Smooth muscle cell (in vitro differentiated cells): ENCODE data around the gene HID1. TPM values are rescaled to one million over a fixed set of nuclear protein-coding genes. Genes with fewer than 3 reads are reported as not detected.
"Not testable (repeated sequence)": the region's sequence is repeated elsewhere in the genome, so short reads cannot be mapped to it uniquely, and the experiment has no call there.

Source experiments
- DNase-seq: peaks from one replicate; lab custom pipeline; 2025; ENCODE audit not compliant: unreplicated experiment; lab: John Stamatoyannopoulos, UW
- H2AFZ ChIP-seq: fragments of 200-600 bp; sonication (generic); 2 replicates; pipeline ENCODE4 v1.6.0; 2016; ENCODE audit warnings: antibody characterized with exemption, low read depth, mild to moderate bottlenecking
- H3F3A ChIP-seq: fragments of 200-600 bp; sonication (generic); 2 replicates; pipeline ENCODE4 v1.6.0; 2017; ENCODE audit warnings: antibody characterized with exemption, low read depth
- H3K27ac ChIP-seq: fragments of 200-600 bp; sonication (generic); 2 replicates; pipeline ENCODE4 v1.5.1; 2016; ENCODE audit warnings: low read depth, mild to moderate bottlenecking
- H3K27me3 ChIP-seq: fragments of 200-600 bp; sonication (generic); 2 replicates; pipeline ENCODE4 v1.6.1; 2016; ENCODE audit warnings: low read depth, mild to moderate bottlenecking
- H3K36me3 ChIP-seq: fragments of 200-600 bp; sonication (generic); 2 replicates; pipeline ENCODE4 v1.5.1; 2016; ENCODE audit warnings: low read depth
- H3K4me1 ChIP-seq: fragments of 200-600 bp; sonication (generic); 2 replicates; pipeline ENCODE4 v1.5.1; 2016; ENCODE audit warnings: low read depth
- H3K4me2 ChIP-seq: fragments of 200-600 bp; sonication (generic); 2 replicates; pipeline ENCODE4 v1.6.0; 2016; ENCODE audit warnings: mild to moderate bottlenecking
- H3K4me3 ChIP-seq: fragments of 200-600 bp; sonication (generic); 2 replicates; pipeline ENCODE4 v1.5.1; 2016; ENCODE audit warnings: mild to moderate bottlenecking
- H3K79me2 ChIP-seq: fragments of 200-600 bp; sonication (generic); 2 replicates; pipeline ENCODE4 v1.6.0; 2016; ENCODE audit warnings: low read depth, mild to moderate bottlenecking
- H3K9ac ChIP-seq: fragments of 200-600 bp; sonication (generic); 2 replicates; pipeline ENCODE4 v1.6.0; 2016; ENCODE audit warnings: low read depth
- H3K9me3 ChIP-seq: fragments of 200-600 bp; sonication (generic); replicated peaks from 2 replicates; pipeline ENCODE4 v1.5.1; 2016; ENCODE audit warnings: low read depth
- H4K20me1 ChIP-seq: fragments of 200-600 bp; sonication (generic); 2 replicates; pipeline ENCODE4 v1.6.0; 2016; ENCODE audit warnings: low read depth
- WGBS: methylation state at CpG from one replicate; pipeline ENCODE4 v1.1.7; 2016; ENCODE audit warnings: low lambda C conversion rate; 5-methylcytosine and 5-hydroxymethylcytosine counted together
- polyA plus RNA-seq: library from polyadenylated mRNA; unstranded; fragments of >200 nt; fragmentation: Nextera tagmentation; extraction: Ambion mirVana; gene quantifications from 2 replicates; pipeline ENCODE4 v1.2.1, GENCODE V29; 2016
- total RNA-seq: library from RNA; depleted of rRNA; stranded (reverse); fragments of >200 nt; gene quantifications from 2 replicates; pipeline ENCODE4 v1.2.3, GENCODE V29; 2014
- TF ChIP-seq, protein P1 (sequence below): fragments of 200-600 bp; sonication (generic); IDR thresholded peaks from 2 replicates; pipeline ENCODE4 v1.5.1; 2017; ENCODE audit warnings: borderline replicate concordance, mild to moderate bottlenecking, antibody characterized with exemption; ENCODE audit not compliant: insufficient read depth, poor library complexity, severe bottlenecking

Gene HID1
- total and polyA plus RNA-seq, 2 experiments from 2014 or later: 3.3 to 8.8 TPM

DNA sequence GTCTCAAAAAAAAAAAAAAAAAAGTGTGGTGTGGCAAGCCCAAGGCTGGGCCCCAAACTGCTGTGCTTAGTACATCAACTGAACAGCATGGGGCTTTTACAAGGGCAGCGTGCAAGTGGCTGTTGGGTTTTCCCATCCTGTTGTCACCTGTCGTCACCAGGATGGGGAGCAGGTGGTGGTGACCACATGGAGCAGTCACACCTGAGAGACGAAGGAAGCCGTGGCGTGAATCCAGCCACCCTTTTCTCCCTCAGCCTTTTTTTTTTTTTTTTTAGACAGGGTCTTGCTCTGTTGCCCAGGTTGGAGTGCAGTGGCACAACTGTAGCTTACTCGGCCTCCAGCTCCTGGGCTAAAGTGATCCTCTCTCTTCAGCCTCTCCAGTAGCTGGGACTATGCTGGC, 35.8 kb upstream of the HID1 start:
- no peaks in the 10 kb centered on the region for H3K79me2 ChIP-seq
- H3K4me1 ChIP-seq: peaks cover 11% of the 10 kb centered on the region
- H3K9ac ChIP-seq: no peak overlapping the region
- no peaks in the 10 kb centered on the region for H3K36me3 ChIP-seq
- no peak overlapping the region for H2AFZ ChIP-seq
- H3K27ac ChIP-seq: no peak overlapping the region
- no peak for DNase-seq
- no peaks in the 10 kb centered on the region for H3K27me3 ChIP-seq
- no peaks in the 10 kb centered on the region for H4K20me1 ChIP-seq
- no peaks in the 10 kb centered on the region for H3K9me3 ChIP-seq
- TF ChIP-seq, protein P1, sequence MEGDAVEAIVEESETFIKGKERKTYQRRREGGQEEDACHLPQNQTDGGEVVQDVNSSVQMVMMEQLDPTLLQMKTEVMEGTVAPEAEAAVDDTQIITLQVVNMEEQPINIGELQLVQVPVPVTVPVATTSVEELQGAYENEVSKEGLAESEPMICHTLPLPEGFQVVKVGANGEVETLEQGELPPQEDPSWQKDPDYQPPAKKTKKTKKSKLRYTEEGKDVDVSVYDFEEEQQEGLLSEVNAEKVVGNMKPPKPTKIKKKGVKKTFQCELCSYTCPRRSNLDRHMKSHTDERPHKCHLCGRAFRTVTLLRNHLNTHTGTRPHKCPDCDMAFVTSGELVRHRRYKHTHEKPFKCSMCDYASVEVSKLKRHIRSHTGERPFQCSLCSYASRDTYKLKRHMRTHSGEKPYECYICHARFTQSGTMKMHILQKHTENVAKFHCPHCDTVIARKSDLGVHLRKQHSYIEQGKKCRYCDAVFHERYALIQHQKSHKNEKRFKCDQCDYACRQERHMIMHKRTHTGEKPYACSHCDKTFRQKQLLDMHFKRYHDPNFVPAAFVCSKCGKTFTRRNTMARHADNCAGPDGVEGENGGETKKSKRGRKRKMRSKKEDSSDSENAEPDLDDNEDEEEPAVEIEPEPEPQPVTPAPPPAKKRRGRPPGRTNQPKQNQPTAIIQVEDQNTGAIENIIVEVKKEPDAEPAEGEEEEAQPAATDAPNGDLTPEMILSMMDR: no peak
- H3F3A ChIP-seq: peaks cover 24% of the 10 kb centered on the region
- WGBS: 94% methylated on average over 6 of the region's 6 CpGs
- no peak overlapping the region for H3K4me3 ChIP-seq
- no peak overlapping the region for H3K4me2 ChIP-seq

DNA sequence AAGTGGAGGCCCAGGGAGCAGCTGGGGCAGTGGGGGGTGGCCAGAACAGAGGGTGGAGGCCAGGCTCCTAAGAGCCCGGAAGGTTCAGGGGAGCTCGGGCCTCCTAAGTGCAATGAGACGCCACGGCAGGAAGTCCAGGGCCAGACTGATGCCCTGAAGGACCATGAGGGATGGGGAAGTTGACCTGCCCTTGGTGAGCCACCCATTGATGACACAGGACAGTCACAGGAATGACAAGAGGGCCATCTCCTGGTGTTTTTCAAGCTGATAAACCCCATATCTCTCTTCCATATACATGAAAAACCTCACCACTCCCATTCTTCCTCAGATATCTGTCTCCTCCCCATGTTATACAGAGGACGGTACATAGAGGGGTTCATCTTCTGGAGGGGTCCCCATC, 34.1 kb upstream of the HID1 start:
- Histone ChIP-seq H3K27me3 (no peaks in the 10 kb centered on the region), H3K79me2 (no peaks in the 10 kb centered on the region), H3K4me2 (no peak overlapping the region), H2AFZ (no peak overlapping the region), H3K9ac (no peak overlapping the region), H3K4me3 (no peak overlapping the region), H4K20me1 (peaks cover 5% of the 10 kb centered on the region), H3K27ac (no peak overlapping the region), H3K36me3 (no peaks in the 10 kb centered on the region), H3F3A (peaks cover 18% of the 10 kb centered on the region), H3K9me3 (no peaks in the 10 kb centered on the region), H3K4me1 (peaks cover 4% of the 10 kb centered on the region)
- TF ChIP-seq, protein P1: no peak
- no peak for DNase-seq
- WGBS: 98% methylated on average over 5 of the region's 5 CpGs

DNA sequence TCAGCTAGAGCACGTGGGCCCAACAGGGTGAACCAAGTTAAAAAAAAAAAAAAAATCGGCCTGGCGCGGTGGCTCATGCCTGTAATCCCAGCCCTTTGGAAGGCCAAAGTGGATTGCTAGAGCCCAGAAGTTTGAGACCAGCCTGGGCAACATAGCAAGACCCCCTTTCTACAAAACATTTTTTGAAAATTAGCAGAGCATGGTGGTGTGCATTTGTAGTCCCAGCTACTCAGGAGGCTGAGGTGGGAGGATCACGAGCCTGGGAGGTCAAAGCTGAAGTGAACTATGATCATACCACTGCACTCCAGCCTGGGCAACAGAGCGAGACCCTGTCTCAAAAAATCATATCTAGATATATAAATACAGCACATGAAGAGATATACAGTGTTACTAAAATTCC, 33.5 kb upstream of the HID1 start:
- 99% methylated on average over 6 of the region's 6 CpGs for WGBS
- H3K9me3 ChIP-seq, H3K4me3 ChIP-seq, H3K36me3 ChIP-seq, H3K27me3 ChIP-seq, H3K9ac ChIP-seq, H3K79me2 ChIP-seq, H3K4me2 ChIP-seq, H2AFZ ChIP-seq, H3K4me1 ChIP-seq, DNase-seq, H3K27ac ChIP-seq: not testable (repeated sequence)
- Histone ChIP-seq H3F3A (peaks cover 13% of the 10 kb centered on the region), H4K20me1 (peaks cover 11% of the 10 kb centered on the region)

DNA sequence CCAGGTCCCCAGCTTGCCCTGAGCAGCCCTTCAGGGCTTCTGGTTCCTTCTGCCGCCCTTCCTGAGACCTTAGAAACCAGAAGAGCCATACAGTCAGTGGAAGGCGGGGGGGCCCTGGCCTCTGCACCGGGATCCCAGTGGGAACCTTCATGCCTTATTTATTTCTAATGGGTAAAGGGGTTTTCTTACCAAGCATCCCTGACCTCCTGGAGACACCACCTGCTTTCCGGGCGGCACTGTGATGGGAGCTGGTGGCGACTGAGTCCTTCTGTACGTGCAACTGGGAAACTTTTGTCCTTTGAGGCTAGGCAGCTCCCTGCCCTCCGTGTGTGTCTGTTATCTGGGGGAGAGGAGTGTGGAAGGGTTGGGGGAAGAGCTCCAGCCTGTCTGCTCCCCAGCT, 32.7 kb upstream of the HID1 start:
- H3K4me3 ChIP-seq: no peak overlapping the region
- no peak overlapping the region for H2AFZ ChIP-seq
- TF ChIP-seq, protein P1: no peak
- H3K36me3 ChIP-seq: no peaks in the 10 kb centered on the region
- peaks cover 8% of the 10 kb centered on the region for H3F3A ChIP-seq
- no peak for DNase-seq
- no peak overlapping the region for H3K4me2 ChIP-seq
- no peak overlapping the region for H3K27ac ChIP-seq
- WGBS: 87% methylated on average over 8 of the region's 8 CpGs
- H3K9me3 ChIP-seq: no peaks in the 10 kb centered on the region
- no peaks in the 10 kb centered on the region for H3K4me1 ChIP-seq
- no peaks in the 10 kb centered on the region for H3K79me2 ChIP-seq
- H3K9ac ChIP-seq: no peak overlapping the region
- H3K27me3 ChIP-seq: no peaks in the 10 kb centered on the region
- peaks cover 16% of the 10 kb centered on the region for H4K20me1 ChIP-seq
